ENCODE data around the gene TMEM69.
"Not testable (repeated sequence)": the region's sequence is repeated elsewhere in the genome, so short reads cannot be mapped to it uniquely, and the experiment has no call there.

The TMEM69 gene, protein sequence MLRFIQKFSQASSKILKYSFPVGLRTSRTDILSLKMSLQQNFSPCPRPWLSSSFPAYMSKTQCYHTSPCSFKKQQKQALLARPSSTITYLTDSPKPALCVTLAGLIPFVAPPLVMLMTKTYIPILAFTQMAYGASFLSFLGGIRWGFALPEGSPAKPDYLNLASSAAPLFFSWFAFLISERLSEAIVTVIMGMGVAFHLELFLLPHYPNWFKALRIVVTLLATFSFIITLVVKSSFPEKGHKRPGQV

DNA sequence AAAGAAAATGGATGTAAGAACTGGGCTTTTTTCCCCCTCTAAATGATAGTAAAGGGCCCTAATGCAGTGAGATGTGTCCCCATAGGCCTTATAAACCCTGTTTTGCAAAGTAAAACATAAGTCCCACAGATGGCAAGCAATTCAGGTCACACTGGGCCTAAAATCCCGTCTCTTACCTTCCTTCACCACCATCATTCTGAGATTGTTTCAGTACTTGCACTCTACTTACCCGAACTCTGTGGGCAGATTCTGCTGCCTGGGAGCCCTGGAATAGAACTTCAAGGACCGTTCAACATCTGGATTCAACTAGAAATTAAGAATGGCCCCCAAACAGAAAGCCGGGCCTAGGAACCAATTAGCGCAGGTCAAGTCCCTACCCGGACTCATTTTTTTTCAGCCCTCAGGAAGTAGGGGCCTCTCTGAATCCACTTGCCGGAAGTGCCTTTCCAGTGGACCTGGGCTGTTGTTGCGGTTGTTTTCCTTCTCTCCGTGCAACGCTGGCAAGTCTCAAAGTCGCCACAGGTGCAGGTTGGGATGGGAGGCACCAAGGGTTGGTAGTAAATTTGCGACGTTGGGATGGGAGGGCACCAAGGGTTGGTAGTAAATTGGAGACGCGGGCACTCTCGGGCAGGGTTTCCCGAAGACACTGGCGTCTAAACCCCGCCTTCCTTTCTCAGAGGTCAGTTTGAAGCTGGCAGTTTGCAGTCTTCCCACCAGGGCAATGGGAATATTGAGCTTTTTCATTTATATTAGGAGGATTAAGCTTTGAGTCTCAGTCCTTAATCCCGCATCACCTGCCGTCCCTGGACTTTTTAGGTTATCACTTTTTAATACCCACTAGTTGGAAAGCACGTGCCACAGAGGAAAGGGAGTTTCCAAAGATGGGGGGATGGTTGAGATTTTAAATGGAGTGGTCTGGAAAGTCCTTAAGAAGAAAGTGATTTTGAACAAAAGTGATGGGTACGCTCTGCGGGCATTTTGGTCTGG, at the start of gene TMEM69:
Gene TMEM69, plus strand, starts transcription at position 428 of the 987 bp plus-strand sequence. CDS start 2,888 bp downstream, outside the sequence.
- peak; percentile 90 for DNase-seq (ENCODE audit: low spot score)

DNA sequence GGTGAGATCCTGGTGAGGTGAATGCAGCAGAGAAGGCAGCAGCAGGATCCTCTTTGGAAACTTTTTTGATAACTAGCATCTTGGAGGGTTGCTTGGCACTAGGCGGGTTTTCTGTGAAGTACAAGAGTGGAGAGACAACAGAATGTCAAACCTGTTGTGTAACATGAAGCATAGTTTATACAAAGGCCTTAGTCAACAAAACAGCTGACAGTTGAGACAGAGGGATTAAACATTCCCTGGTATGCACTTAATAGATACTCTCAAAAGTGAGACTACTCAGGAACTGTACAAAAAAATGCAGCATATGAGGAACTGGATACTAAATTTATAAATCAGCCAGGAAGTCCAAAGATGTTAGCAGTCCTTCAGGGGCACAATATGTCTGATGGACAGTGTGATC, 47.7 kb upstream of the TMEM69 start:
- no peak for DNase-seq (ENCODE audit: low spot score)

DNA sequence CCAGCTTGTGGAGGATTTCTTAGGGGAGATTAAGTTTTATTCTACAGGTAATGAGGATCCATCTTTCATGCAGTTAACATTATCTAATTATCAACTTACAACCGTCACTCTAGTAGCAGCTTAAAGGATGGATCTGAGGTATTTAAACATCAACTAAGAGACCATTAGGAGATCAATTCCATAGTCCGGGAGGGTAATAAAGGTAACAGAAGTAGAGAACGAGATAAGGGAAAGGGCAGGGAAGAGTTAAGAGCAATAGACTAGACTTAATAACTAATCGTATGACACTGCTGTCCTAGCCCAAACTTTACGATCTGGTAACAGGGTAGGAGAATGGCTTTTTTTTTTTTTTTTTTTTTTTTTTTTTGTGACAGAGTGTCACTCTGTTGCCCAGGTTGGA, 44.7 kb upstream of the TMEM69 start:
- no peak for DNase-seq (ENCODE audit: low spot score)

DNA sequence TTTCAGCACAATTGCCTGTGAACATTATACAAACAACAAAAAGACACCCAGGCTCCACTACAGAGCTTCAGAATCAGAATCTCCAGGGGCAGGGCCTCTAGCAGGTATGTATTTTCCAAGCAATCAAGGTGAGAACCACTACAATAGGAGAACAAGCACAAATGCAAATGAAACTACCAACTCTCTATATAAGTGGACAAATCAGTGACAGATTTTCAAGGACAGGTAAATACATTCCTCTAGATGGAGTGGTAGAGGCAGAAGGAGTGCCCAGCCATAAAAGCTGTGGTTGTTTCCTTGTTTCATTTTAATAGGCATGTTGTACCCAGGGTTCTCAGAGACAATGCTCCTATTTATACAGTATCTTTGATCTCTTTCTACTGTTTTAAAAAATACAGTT, 44.0 kb upstream of the TMEM69 start:
- DNase-seq (ENCODE audit: low spot score): peak; percentile 59

DNA sequence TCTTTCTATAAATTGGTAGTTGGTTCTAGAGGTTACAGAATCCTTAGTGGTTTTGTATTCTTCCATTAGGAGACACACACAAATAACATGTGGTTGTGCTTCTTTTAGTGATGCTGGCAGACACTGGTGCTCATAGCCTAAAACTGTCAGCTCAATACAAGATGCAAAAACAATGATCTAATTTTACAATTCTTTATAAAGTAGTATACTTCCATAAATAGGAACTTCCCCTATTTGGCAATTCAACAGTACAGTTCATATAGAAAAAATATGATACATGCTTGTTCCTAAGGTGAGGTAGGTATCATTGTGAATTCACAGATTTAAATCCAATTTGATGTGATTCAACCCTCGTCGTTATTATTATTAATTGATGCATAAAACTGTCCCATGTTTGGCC, 43.3 kb upstream of the TMEM69 start:
- no peak for DNase-seq (ENCODE audit: low spot score)

DNA sequence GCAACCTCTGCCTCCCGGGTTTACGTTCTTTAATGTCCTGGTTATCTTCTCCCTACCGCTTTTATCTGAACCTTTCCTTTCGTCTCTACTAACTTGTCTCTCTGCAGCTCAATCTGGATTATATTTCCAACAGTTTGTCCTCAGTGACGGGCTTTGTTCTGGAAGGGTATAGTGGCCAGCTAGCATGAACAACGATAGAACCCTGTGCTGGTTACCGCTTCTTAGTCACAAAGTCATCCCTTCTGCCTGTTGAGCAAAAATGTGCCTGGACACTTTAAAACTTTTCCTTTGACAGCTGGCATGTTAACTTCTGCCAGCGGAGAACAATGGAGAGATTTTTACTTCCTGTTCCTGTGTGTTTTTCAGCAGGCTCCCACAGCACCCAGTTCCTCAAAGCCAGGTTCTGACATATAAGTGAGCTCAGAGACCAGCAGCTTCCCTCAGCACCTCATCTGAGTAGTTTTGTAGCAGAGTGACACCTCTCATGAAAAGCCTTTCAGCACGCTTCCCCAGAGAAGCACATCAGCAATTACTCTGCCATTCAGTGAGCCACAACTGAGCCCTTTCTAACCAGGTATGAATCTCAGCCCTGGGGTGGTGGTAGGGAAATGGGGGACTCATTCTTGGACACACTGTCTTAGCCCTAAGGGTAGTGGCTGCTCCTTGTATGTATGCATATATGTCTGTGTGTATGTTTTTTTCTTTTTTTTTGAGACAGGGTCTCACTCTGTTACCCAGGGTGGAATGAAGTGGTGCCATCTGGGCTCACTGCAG, 40.5 kb upstream of the TMEM69 start:
- no peak for DNase-seq (ENCODE audit: low spot score)

DNA sequence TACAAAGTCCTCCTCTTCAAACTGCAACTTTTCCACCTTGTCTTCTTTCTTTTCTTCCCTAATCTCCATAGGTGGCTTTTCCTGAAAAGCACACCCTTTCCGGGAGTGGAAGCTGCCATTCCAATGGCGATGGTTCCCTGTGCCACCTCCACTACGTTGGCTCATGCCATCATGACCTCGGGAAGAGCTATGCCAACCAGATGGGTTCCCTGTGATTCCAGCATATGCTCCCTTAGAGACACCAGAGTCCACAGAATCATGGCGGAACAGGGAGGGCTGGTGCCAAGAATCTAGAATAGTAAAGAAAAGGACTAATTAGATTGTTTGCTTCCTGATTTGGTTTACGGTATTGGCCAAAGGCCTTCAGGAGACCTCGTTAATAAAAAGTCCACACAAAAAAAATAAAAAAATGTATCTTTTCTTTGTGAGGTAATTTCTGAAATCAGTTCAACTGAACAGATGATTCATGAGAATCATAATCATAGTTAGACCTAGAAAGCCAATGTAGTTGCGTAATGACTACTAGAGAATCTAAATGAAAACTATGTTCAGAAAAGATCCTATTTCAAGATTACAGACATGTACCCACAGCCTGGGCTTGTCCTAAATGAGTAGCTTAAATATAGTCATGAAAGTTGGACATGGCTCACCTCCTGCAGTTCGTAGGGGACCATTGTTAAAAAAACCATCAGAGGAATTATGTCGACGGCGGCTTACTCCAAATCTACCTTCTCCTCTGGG, 33.3 kb upstream of the TMEM69 start:
- DNase-seq (ENCODE audit: low spot score): no peak

DNA sequence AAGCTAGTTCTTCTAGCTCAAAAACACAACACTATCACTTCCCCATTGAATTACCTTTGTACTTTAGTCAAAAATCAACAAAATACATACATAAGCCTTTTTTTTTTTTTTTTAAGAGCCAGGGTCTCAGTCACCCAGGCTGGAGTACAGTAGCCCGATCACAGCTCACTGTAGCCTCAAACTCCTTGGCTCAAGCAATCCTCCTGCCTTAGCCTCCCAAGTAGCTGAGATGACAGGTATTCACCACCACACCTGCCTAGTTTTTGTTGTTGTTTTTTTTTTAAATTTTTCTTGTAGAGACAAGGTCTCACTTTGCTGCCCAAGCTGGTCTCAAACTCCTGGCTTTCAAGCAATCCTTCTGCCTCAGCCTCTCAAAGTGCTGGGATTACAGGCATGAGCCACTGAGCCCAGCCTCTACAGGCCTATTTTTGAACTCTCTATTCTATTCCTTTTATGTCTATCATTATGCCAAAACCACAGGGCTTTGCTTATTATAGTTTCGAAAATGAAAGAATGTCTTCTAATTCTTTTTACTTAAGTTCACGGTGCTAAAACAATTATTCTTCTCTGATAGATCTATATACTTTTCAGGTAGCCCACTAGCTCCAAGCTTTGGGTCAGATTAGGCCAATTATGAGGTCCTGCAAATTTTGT, 31.3 kb upstream of the TMEM69 start:
- DNase-seq (ENCODE audit: low spot score): no peak

DNA sequence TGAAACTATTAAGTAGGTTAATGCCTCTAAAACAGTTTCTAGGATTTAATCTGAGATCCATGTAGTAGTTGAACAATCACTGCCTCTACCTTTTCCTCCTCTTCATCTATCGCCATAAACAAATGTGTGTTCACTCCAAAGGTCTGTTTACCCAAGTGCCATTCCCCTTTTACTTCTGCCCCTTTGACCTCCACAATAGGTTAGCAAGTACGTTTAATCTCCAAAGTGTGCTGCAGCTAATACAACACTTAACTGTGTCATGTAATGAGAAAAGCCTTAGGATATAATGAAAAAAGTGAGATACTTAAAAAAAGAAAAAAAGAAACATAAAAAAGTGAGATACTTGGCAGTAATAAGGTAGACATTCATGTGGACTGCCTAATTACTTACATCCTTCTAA, 29.8 kb upstream of the TMEM69 start:
- no peak for DNase-seq (ENCODE audit: low spot score)

DNA sequence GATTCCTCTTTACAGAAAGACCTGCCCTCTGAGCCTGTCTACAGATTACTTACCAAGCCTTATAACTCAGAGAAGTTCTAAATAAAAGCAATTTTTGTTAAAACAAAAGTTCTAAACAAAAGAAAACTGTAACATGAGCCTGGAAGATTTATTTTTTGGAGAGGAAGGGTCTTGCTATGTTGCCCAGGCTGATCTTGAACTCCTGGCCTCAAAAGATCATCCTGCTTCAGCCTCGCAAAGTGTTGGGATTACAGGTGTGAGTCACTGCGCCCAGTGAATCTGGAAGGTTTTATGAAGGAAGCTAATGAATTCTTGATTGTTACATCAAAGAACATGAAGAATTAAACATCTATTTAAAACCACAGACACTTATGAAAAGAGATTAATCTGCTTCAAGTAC, 28.8 kb upstream of the TMEM69 start:
- DNase-seq (ENCODE audit: low spot score): no peak

DNA sequence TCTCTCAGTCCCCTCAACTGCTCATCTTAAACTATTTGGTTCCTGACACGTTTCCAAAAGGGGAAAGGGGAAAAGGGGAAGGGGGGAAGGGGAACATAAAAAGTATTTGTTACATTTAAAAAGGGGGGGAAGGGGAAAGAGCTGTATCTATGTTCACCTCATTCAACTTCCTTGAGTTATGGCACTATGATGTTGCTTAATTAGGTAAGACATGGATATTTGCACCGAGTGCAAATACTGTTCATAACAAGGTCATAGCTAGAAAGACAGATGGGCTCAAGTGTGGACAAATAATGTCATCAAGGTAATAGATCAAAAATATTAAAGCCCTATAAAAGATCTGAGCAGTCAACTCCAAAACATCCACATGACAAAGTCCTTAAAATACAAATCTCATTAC, 27.6 kb upstream of the TMEM69 start:
- DNase-seq (ENCODE audit: low spot score): no peak

DNA sequence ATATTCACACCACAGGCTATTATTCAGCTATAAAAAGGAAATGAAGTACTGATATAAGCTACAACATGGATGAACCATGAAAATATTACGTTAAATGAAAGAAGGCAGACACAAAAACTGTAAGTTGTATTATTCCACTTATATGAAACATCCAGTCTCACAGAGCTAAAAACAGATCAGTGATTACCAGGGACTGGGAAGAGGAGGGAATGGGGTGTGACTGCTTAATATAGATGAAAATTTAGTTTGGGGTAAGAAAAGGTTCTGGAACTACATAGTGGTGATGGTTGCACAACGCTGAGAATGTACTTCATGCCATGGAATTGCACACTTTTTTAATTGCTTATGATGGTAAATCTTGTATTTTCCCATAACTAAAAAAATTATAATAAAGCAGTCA, 21.1 kb upstream of the TMEM69 start:
- no peak for DNase-seq (ENCODE audit: low spot score)

DNA sequence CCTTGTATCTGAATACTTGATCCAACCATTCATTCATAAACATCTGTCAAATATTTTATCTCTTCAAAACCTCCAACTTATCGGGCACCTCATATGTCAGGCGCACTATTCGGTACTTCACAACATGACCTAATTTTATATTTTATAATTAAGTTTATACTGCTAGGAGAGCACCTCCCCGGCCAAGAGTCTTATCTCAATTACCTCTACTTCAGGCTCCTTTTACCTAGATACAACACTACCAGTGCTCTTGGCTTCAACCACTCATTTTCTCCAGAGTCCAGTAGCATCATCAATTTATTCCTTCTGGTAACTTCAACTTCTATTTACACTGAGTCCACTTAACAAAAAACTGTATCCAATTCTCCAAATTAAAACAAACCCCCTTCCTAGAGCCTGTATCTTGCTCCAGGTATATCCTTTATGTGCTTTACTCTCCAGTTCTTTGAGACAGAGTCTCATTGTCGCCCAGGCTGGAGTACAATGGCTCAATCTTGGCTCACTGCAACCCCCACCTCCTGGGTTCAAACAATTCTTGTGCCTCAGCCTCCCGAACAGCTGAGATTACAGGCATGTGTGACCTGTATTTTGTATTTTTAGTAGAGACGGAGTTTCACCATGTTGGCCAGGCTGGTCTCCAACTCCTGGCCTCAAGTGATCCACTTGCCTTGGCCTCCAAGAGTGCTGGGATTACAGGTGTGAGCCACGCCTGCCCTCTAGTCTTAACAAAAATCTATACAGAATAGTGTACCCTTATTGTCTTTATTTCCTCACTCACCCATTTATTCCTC, 20.5 kb upstream of the TMEM69 start:
- no peak for DNase-seq (ENCODE audit: low spot score)

DNA sequence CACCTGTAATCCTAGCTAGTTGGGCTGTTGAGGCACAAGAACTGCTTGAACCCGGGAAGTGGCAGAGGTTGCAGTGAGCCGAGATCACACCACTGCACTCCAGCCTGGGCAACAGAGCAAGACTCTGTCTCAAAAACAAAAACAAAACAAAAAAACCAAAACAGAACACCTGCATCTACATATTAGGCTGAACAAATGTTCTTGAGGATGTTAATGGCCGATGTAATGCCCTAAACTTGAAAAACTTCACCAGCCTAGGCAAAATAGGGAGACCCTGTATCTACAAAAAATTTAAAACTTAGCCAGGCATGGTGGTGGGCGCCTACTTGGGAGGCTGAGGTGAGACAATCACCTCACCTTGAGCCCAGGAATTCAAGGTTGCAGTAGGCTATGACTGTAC, 19.5 kb upstream of the TMEM69 start:
- DNase-seq (ENCODE audit: low spot score): no peak

DNA sequence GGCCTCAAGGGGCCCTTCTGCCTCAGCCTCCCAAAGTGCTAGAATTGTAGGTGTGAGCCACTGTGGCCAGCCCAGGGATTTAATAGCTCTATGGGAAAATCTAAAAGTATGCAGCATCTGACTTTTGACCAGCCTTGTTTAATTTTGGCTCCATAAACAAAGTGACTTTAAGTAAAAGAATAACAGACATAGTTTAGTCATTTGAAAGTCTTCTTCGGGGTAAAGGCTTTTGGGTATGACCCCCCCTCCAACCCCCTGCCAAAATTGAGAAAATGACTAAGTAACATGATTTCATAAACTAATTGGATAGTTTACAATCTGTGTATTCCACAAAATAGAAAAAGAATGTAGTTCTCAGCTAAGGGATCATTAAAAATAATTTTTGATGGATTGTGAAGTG, 18.6 kb upstream of the TMEM69 start:
- DNase-seq (ENCODE audit: low spot score): no peak

DNA sequence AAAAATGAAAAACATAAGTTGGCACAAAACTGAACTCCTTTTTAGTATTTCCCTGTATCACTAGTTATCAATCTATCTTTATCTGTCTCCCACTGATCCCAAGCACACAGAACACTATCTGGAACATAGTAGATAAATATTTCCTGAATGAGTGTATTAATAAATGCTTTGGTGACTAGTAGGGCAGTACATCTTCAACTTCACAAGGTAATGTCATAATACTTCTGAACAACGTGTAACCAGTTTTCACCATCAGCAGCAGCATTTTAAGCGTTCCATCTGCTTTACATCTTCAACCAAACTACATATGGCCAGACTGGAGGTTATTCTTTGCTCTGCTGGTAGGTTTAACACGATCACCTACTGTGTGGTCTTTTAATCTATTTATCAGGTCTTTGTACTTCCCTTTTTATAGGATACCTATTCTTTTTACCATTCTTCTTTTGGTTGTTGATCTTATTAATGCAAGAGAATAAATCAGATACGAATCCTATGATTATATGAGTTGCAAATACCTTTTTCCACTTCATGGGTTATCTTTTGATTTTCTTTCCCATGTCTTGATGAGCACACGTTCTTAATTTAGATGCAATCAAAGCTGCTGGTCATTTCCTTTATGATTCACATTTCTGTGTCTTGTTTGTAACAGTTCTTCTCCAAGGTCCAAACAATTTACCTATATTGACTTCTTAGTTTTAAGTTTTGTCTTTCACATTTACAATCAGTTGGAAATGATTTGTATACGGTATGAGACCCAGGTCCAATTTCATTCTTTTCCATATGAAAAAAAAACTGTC, 17.9 kb upstream of the TMEM69 start:
- no peak for DNase-seq (ENCODE audit: low spot score)

DNA sequence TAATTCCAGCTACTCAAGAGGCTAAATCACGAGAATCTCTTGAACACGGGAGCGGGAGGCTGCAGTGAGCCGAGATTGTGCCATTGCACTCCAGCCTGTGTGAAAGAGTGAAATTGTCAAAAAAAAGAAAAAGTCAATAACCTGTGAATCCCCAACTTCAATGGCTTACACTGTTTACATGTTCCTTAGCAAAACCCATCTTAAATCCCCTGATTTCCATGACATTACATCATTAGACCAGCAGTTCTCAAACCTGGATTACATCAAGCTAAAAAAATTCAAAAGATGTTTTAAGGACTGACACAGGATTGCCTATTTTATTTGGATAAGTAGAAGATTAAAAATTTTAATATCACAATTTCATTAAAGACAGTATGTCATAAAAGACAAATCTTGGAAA, 14.0 kb upstream of the TMEM69 start:
- no peak for DNase-seq (ENCODE audit: low spot score)

DNA sequence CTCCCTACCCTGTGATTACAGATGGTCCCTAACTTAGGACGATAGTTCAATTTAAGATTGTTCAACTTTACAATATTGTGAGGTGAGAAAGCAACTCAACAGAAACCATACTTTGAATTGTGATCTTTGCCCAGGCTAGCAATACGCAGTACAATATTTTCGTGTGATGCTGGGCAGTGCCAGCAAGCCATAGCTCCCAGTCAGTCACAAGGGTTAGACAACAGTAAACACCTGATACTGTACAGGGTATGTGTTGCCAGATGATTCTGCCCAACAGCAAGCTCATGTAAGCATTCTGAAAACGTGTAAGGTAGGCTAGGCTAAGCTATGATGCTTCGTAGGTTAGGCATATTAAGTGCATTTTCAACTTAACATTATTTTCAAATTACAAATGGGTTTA, 13.5 kb upstream of the TMEM69 start:
- no peak for DNase-seq (ENCODE audit: low spot score)

DNA sequence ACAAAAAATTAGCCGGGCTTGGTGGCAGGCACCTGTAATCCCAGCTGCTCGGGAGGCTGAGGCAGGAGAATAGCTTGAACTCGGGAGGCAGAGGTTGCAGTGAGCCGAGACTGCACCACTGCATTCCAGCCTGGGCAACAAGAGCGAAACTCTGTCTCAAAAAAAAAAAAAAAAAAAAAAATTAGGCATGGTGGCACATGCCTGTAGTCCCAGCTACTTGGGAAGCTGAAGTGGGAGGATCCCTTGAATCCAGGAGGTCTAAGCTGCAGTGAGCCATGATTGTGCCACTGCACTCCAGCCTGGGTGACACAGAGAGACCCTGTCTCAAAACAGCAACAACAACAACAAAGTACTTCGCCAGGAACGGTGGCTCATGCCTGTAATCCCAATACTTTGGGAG, 11.4 kb upstream of the TMEM69 start:
- not testable (repeated sequence) for DNase-seq (ENCODE audit: low spot score)

DNA sequence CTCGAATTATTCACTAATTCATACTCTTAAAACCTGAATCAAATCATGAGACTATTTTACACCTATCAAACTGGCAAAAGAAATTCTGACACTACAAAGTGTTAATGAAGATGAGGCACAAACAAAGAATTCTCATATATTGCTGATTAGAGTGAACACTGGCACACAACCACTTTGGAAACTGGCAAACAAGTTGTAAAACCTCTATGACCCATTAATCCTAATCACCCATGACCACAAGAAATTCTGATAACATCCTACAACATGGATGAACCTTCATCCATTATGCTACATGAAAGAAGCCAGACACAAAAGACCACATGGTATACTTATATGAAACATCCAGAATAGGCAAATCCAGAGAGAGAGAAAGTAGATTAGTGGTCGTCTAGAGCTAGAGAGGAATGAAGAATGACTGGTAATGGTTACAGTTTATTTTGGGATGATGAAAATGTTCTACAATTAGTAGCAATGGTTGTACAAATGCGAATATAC, 10.2 kb upstream of the TMEM69 start:
- DNase-seq (ENCODE audit: low spot score): no peak
